Gastroesophageal sphincter (tissue), 4 donors: ENCODE results near the gene RPP30. TPM values are rescaled to one million over a fixed set of nuclear protein-coding genes. Genes with fewer than 3 reads are reported as not detected.

Experiments used
- ATAC-seq: fragments of 150-250 bp; one replicate; pipeline ENCODE4 v1.9.1; 2016; ENCODE audit warnings: mild to moderate bottlenecking, moderate library complexity
- H3K27ac ChIP-seq, 4 donors: fragments of 200-600 bp; sonication (generic) in 3 of 4; 1 replicate in 3 of 4; 2 replicates in 1 of 4; pipeline ENCODE4 v1.5.1; 2016 to 2019
- H3K27me3 ChIP-seq: fragments of 200-600 bp; sonication (generic); one replicate; pipeline ENCODE4 v1.5.1; 2019
- H3K36me3 ChIP-seq, 2 donors: fragments of 200-600 bp; sonication (generic); one replicate each; pipeline ENCODE4 v1.5.1; 2019; ENCODE audit warnings: control low read depth in 1 of 2
- H3K4me1 ChIP-seq, 3 donors: fragments of 200-600 bp; sonication (generic); 1 replicate in 2 of 3; 2 replicates in 1 of 3; pipeline ENCODE4 v1.5.1; 2016 to 2019; ENCODE audit warnings: control low read depth in 2 of 3
- H3K4me3 ChIP-seq, 2 donors: fragments of 200-600 bp; sonication (generic); one replicate each; pipeline ENCODE4 v1.5.1; 2019; ENCODE audit warnings: mild to moderate bottlenecking in 1 of 2, moderate library complexity in 1 of 2
- H3K9me3 ChIP-seq, 3 donors: fragments of 200-600 bp; sonication (generic); one replicate each; pipeline ENCODE4 v1.5.1; 2017 to 2019; ENCODE audit warnings: control low read depth in 2 of 3
- CTCF ChIP-seq, 4 experiments: fragments of 200-600 bp in 2 of 4; fragments of 450-650 bp in 2 of 4; sonication (generic) in 1 of 4; IDR thresholded peaks; one replicate each; pipeline ENCODE4 v1.5.1; 2017 to 2019; ENCODE audit warnings: antibody characterized with exemption in 4 of 4, mild to moderate bottlenecking in 2 of 4, moderate library complexity in 2 of 4
- EP300 ChIP-seq: sonication (generic); formaldehyde crosslinking; IDR thresholded peaks from one replicate; pipeline ENCODE4 v1.6.1; 2017; ENCODE audit warnings: antibody characterized with exemption, mild to moderate bottlenecking
- POLR2A ChIP-seq, 2 donors: fragments of 450-650 bp; IDR thresholded peaks; one replicate each; pipeline ENCODE4 v1.6.1; 2017; ENCODE audit warnings: antibody characterized with exemption in 2 of 2, mild to moderate bottlenecking in 2 of 2, moderate library complexity in 1 of 2
- POLR2AphosphoS5 ChIP-seq: sonication (generic); formaldehyde crosslinking; IDR thresholded peaks from one replicate; pipeline ENCODE4 v1.6.1; 2017; ENCODE audit warnings: antibody characterized with exemption
- WGBS, 2 donors: methylation state at CpG; one replicate each; pipeline ENCODE4 v1.1.5; 2018; ENCODE audit warnings: low coverage in 1 of 2; 5-methylcytosine and 5-hydroxymethylcytosine counted together
- total RNA-seq, 4 donors: library from RNA; depleted of rRNA; stranded (reverse); fragments of >200 nt; gene quantifications; one replicate each; pipeline ENCODE4 v1.1.0, GENCODE V29; 2016

Gene RPP30
- total RNA-seq, 4 donors from 2014 or later, result 25.0 to 44.2 (median 30.8) TPM

DNA sequence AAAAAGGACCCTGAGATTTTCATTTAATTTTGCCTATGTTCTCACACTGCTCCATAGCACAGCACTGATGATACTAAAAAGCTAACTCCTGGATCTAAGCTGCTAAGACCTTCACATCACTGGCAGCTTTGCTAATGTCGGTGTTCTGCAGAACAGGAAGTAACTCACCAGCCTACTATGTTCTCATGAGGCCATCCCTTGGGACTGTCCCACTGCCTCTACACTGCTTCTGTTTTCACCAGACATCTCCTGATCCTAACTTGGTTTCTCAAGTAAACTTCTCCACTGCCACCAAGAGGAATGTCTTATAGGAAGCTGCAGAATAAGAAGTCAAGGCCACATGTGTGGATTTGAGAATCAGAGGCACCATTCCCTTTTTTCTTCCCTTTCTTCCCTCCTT lies 29.0 kb upstream of the RPP30 start:
- 40 to 80% methylated on average over 1 of the region's 1 CpG for WGBS, 2 donors
- H3K9me3 ChIP-seq, result no peaks in the 10 kb centered on the region
- no peak for ATAC-seq
- no peaks in the 10 kb centered on the region for H3K36me3 ChIP-seq
- no peaks in the 10 kb centered on the region for H3K4me1 ChIP-seq
- no peak overlapping the region for H3K27ac ChIP-seq
- TF ChIP-seq POLR2A (IDR thresholded peaks at IDR 0.05) (no peak), EP300 (no peak), CTCF (IDR thresholded peaks at IDR 0.05) (no peak), POLR2AphosphoS5 (no peak)
- peaks cover 15% of the 10 kb centered on the region for H3K27me3 ChIP-seq
- H3K4me3 ChIP-seq, result no peak overlapping the region

GRCh38 chr10:90845726-90846125 lies 26.0 kb upstream of the RPP30 start:
- WGBS, 2 donors, result 17 to 69% methylated on average over 1 to 3 of the region's 3 CpGs
- no peaks in the 10 kb centered on the region for H3K36me3 ChIP-seq
- H3K4me3 ChIP-seq, result no peak overlapping the region
- no peak for ATAC-seq
- no peaks in the 10 kb centered on the region for H3K4me1 ChIP-seq
- peaks cover 15% of the 10 kb centered on the region for H3K27me3 ChIP-seq
- peaks cover 0 to 11% (median 0%) of the 10 kb centered on the region in 3 donors for H3K9me3 ChIP-seq
- no peak for TF ChIP-seq POLR2AphosphoS5
- TF ChIP-seq EP300, result no peak
- no peak for TF ChIP-seq CTCF (IDR thresholded peaks at IDR 0.05)
- no peak for TF ChIP-seq POLR2A (IDR thresholded peaks at IDR 0.05)
- H3K27ac ChIP-seq, result no peak overlapping the region

- Histone ChIP-seq H3K9me3 (peaks cover 0 to 21% (median 0%) of the 10 kb centered on the region in 3 donors), H3K27ac (no peak overlapping the region), H3K27me3 (peaks cover 15% of the 10 kb centered on the region), H3K4me1 (no peaks in the 10 kb centered on the region), H3K36me3 (no peaks in the 10 kb centered on the region), H3K4me3 (no peak overlapping the region)
- no peak for TF ChIP-seq POLR2A (IDR thresholded peaks at IDR 0.05)
- TF ChIP-seq POLR2AphosphoS5, result no peak
- TF ChIP-seq EP300, result no peak
- TF ChIP-seq CTCF (IDR thresholded peaks at IDR 0.05), result no peak
- ATAC-seq, result no peak
- 22 to 55% methylated on average over 1 of the region's 1 CpG for WGBS, 2 donors
Measured at GRCh38 chr10:90846746-90847145, 25.0 kb upstream of the RPP30 start.

DNA sequence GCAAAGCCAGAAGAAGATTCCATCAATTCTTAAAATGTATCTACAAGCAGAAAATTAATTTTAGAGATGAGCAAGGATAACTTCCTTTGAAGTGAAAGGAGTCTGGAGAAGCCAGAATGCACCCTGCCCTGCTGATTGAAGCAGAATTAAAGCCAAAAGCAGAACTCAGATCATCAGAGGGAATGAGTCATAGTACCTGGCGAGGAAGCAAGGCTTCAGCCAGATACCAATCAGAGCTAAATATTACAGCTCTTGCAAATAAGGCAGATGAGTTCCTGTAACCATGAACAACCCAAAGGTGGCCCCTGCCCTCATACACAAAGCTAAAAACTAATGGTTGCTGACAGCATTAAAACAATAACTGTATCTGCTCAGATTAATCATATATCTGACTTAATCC lies 24.3 kb upstream of the RPP30 start:
- 27 to 50% methylated on average over 1 of the region's 1 CpG for WGBS, 2 donors
- TF ChIP-seq EP300 (no peak), CTCF (IDR thresholded peaks at IDR 0.05) (no peak), POLR2AphosphoS5 (no peak), POLR2A (IDR thresholded peaks at IDR 0.05) (no peak)
- H3K4me1 ChIP-seq, result no peaks in the 10 kb centered on the region
- no peak overlapping the region for H3K4me3 ChIP-seq
- H3K27me3 ChIP-seq, result peaks cover 19% of the 10 kb centered on the region
- H3K9me3 ChIP-seq, result peaks cover 0 to 24% (median 0%) of the 10 kb centered on the region in 3 donors
- no peak overlapping the region for H3K27ac ChIP-seq
- ATAC-seq, result no peak
- no peaks in the 10 kb centered on the region for H3K36me3 ChIP-seq

DNA sequence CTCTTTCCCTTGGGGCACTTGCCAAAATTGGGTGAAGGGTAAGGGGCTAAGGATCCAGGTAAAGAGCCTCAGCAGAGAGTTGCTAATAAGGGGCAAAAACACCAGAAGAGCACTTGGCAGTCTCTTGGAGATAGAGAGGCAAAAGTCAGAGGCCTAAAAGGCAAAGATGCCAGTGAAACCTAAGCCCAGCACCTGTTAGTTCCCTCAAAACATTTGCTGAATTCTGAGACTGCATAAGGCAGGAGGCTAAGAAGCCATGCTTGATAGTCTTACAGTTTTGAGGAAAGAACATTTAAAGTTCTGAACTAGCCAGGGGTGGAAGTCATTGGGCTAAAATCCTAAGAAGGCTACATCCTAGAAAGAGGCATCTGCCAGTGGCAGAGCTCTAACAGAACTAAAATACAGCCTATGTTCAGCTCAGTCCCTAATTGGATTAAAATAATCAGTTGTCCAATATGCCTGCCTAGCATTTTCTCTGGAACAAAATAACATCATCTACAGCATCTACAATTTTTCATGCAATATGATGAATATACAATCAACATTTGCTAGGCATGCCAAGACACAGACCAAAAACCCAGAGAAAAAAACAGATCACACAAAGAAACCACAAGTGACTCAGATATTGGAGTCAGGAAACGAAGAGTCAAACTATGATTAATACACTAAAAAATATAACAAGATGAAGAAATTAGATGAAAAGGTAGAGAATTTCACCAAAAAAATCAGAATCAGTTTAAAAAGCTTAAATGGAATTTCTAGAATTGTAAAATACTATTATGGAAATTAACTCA lies 21.6 kb upstream of the RPP30 start:
- Histone ChIP-seq H3K36me3 (no peaks in the 10 kb centered on the region), H3K27me3 (peaks cover 38% of the 10 kb centered on the region), H3K4me3 (no peak overlapping the region), H3K27ac (no peak overlapping the region), H3K4me1 (no peaks in the 10 kb centered on the region), H3K9me3 (peaks cover 0 to 24% (median 0%) of the 10 kb centered on the region in 3 donors)
- 78% methylated on average over 1 of the region's 1 CpG; no CpG with 5 or more reads in 1 of the 2 donors for WGBS, 2 donors
- no peak for TF ChIP-seq CTCF (IDR thresholded peaks at IDR 0.05)
- no peak for TF ChIP-seq POLR2AphosphoS5
- TF ChIP-seq EP300, result no peak
- no peak for TF ChIP-seq POLR2A (IDR thresholded peaks at IDR 0.05)
- no peak for ATAC-seq
